H1 (cell line): ENCODE data around the gene IGLL1. TPM values are rescaled to one million over a fixed set of nuclear protein-coding genes. Genes with fewer than 3 reads are reported as not detected.
"Not testable (repeated sequence)": the region's sequence is repeated elsewhere in the genome, so short reads cannot be mapped to it uniquely, and the experiment has no call there.

ENCODE experiments used
- CTCF ChIA-PET: fragments of 300-600 bp; sonication (Branson Sonifier 250); formaldehyde crosslinking; loops from one replicate; lab custom pipeline; 2021; ENCODE audit not compliant: partially characterized antibody; lab: Charles Lee
- POLR2A ChIA-PET: fragments of 300-600 bp; sonication (Branson Sonifier 250); formaldehyde crosslinking; loops from one replicate; lab custom pipeline; 2021; ENCODE audit warnings: inconsistent platforms; ENCODE audit not compliant: partially characterized antibody; lab: Charles Lee
- DNase-seq, 2 experiments: peaks; one replicate each; pipeline versions ENCODE4 v3.0.0 to v3.0.0-alpha.2; 2010 to 2022; ENCODE audit warnings: low spot score in 2 of 2, low read depth in 1 of 2, mixed read lengths in 1 of 2
- FAIRE-seq: peaks from 2 replicates; lab custom pipeline; 2011; peaks lifted over from hg19 to GRCh38; lab: Jason Lieb, UNC
- H2AFZ ChIP-seq: 2 replicates; pipeline ENCODE4 v1.8.1; 2012; ENCODE audit warnings: low read length, inconsistent platforms
- H2AK5ac ChIP-seq: 2 replicates; pipeline ENCODE4 v1.6.1; 2013; ENCODE audit warnings: low read depth, low read length
- H2BK120ac ChIP-seq: replicated peaks from 2 replicates; pipeline ENCODE3; 2013; ENCODE audit warnings: low read depth, low read length, inconsistent platforms
- H2BK12ac ChIP-seq: 2 replicates; pipeline ENCODE4 v1.6.1; 2013; ENCODE audit warnings: low read depth, low read length
- H2BK15ac ChIP-seq: 2 replicates; pipeline ENCODE4 v1.6.1; 2013; ENCODE audit warnings: low read length
- H2BK20ac ChIP-seq: 2 replicates; pipeline ENCODE4 v1.6.1; 2013; ENCODE audit warnings: low read length
- H2BK5ac ChIP-seq: 2 replicates; pipeline ENCODE4 v1.6.1; 2013; ENCODE audit warnings: low read depth, low read length
- H3K14ac ChIP-seq: 2 replicates; pipeline ENCODE4 v1.6.1; 2013; ENCODE audit warnings: inconsistent platforms; ENCODE audit not compliant: insufficient read length
- H3K18ac ChIP-seq: 2 replicates; pipeline ENCODE4 v1.6.1; 2013; ENCODE audit warnings: low read length; ENCODE audit errors: extremely low read depth
- H3K23ac ChIP-seq: 2 replicates; pipeline ENCODE4 v1.6.1; 2013; ENCODE audit warnings: inconsistent platforms; ENCODE audit not compliant: insufficient read length
- H3K23me2 ChIP-seq: 2 replicates; pipeline ENCODE4 v1.6.1; 2013; ENCODE audit warnings: low read depth, low read length
- H3K27ac ChIP-seq: 2 replicates; pipeline ENCODE4 v1.6.1; 2011; ENCODE audit warnings: low read depth, low read length, inconsistent platforms
- H3K27me3 ChIP-seq, 4 experiments: replicated peaks in 1 of 4; 1 replicate in 1 of 4; 2 replicates in 3 of 4; pipeline versions ENCODE4 v1.6.1 to v1.8.1; 2011 to 2013; ENCODE audit warnings: low read length in 3 of 4, mild to moderate bottlenecking in 3 of 4, inconsistent platforms in 2 of 4, mixed read lengths in 2 of 4, moderate library complexity in 1 of 4; ENCODE audit not compliant: control insufficient read depth in 3 of 4, insufficient read depth in 3 of 4; ENCODE audit errors: extremely low read depth in 1 of 4
- H3K36me3 ChIP-seq, 4 experiments: 2 replicates each; pipeline versions ENCODE4 v1.6.1 to v1.8.1; 2011 to 2013; ENCODE audit warnings: mild to moderate bottlenecking in 4 of 4, low read length in 3 of 4, moderate library complexity in 2 of 4, control low read depth in 1 of 4, inconsistent platforms in 1 of 4; ENCODE audit not compliant: insufficient read depth in 4 of 4, control insufficient read depth in 2 of 4
- H3K4ac ChIP-seq: replicated peaks from 2 replicates; pipeline ENCODE3; 2013; ENCODE audit warnings: low read length, low read depth, mixed read lengths, inconsistent platforms; ENCODE audit not compliant: insufficient read length
- H3K4me1 ChIP-seq, 4 experiments: replicated peaks in 1 of 4; 1 replicate in 1 of 4; 2 replicates in 3 of 4; pipeline versions ENCODE4 v1.6.1 to v1.8.1; 2011 to 2013; ENCODE audit warnings: low read length in 3 of 4, inconsistent platforms in 2 of 4, mixed read lengths in 1 of 4; ENCODE audit not compliant: insufficient read depth in 4 of 4, control insufficient read depth in 3 of 4
- H3K4me2 ChIP-seq, 2 experiments: 2 replicates each; pipeline versions ENCODE4 v1.6.1 to v1.8.1; 2011 to 2013; ENCODE audit warnings: low read depth in 2 of 2, low read length in 2 of 2, control low read depth in 1 of 2, inconsistent platforms in 1 of 2, mild to moderate bottlenecking in 1 of 2; ENCODE audit not compliant: insufficient read depth in 1 of 2
- H3K4me3 ChIP-seq, 4 experiments: fragments of 200-600, 300-600 bp in 1 of 4; sonication (generic), shearing (Covaris generic), sonication (Bioruptor Twin) in 1 of 4; 2 replicates each; pipeline versions ENCODE4 v1.5.1 to v1.8.1; 2011 to 2016; ENCODE audit warnings: low read length in 4 of 4, low read depth in 3 of 4, control low read depth in 2 of 4, inconsistent platforms in 2 of 4, mild to moderate bottlenecking in 2 of 4, mixed read lengths in 1 of 4, moderate library complexity in 1 of 4; ENCODE audit not compliant: insufficient read depth in 2 of 4; ENCODE audit errors: extremely low read depth in 1 of 4
- H3K56ac ChIP-seq: replicated peaks from 2 replicates; pipeline ENCODE3; 2013; ENCODE audit warnings: low read depth, mild to moderate bottlenecking, mixed read lengths, low read length, inconsistent platforms; ENCODE audit not compliant: insufficient read length
- H3K79me1 ChIP-seq: 2 replicates; pipeline ENCODE4 v1.6.1; 2013; ENCODE audit warnings: low read depth, low read length, control low read depth
- H3K79me2 ChIP-seq, 2 experiments: 2 replicates each; pipeline versions ENCODE4 v1.6.1 to v1.8.1; 2012 to 2013; ENCODE audit warnings: low read length in 2 of 2, mild to moderate bottlenecking in 2 of 2, inconsistent platforms in 1 of 2; ENCODE audit not compliant: insufficient read depth in 2 of 2, control insufficient read depth in 1 of 2
- H3K9ac ChIP-seq, 4 experiments: replicated peaks in 1 of 4; 1 replicate in 1 of 4; 2 replicates in 3 of 4; pipeline versions ENCODE4 v1.6.1 to v1.8.1; 2011 to 2013; ENCODE audit warnings: low read depth in 3 of 4, low read length in 3 of 4, control low read depth in 2 of 4, mild to moderate bottlenecking in 2 of 4, moderate library complexity in 2 of 4, inconsistent platforms in 1 of 4; ENCODE audit errors: extremely low read depth in 1 of 4
- H3K9me3 ChIP-seq, 2 experiments: 2 replicates each; pipeline versions ENCODE4 v1.6.1 to v1.8.1; 2012 to 2013; ENCODE audit warnings: mild to moderate bottlenecking in 2 of 2, moderate library complexity in 2 of 2, control low read depth in 1 of 2, inconsistent platforms in 1 of 2, low read depth in 1 of 2, low read length in 1 of 2, mixed read lengths in 1 of 2; ENCODE audit not compliant: insufficient read depth in 2 of 2
- H4K20me1 ChIP-seq, 2 experiments: replicated peaks in 1 of 2; 2 replicates each; pipeline versions ENCODE3 to v1.8.1; 2011 to 2013; ENCODE audit warnings: inconsistent platforms in 2 of 2, low read length in 2 of 2, mild to moderate bottlenecking in 1 of 2; ENCODE audit not compliant: insufficient read depth in 2 of 2, control insufficient read depth in 1 of 2
- H4K5ac ChIP-seq: 2 replicates; pipeline ENCODE4 v1.6.1; 2013; ENCODE audit warnings: low read length, low read depth, mixed read lengths, inconsistent platforms; ENCODE audit not compliant: insufficient read length
- H4K8ac ChIP-seq: 2 replicates; pipeline ENCODE4 v1.8.0; 2013; ENCODE audit warnings: mild to moderate bottlenecking, moderate library complexity, low read length, inconsistent platforms; ENCODE audit not compliant: insufficient read depth; ENCODE audit errors: extremely low read depth
- H4K91ac ChIP-seq: replicated peaks from 2 replicates; pipeline ENCODE3; 2013; ENCODE audit warnings: low read length, mixed read lengths, inconsistent platforms; ENCODE audit not compliant: insufficient read length
- CTCF ChIP-seq, 3 experiments: IDR thresholded peaks; 1 replicate in 2 of 3; 2 replicates in 1 of 3; pipeline versions ENCODE4 v1.5.1 to v1.6.1; 2011; ENCODE audit warnings: low read length in 3 of 3, mild to moderate bottlenecking in 3 of 3, inconsistent platforms in 2 of 3, low read depth in 1 of 3, moderate library complexity in 1 of 3; ENCODE audit not compliant: insufficient read depth in 1 of 3; ENCODE audit errors: control extremely low read depth in 1 of 3
- RAD21 ChIP-seq, 2 experiments: IDR thresholded peaks in 1 of 2; conservative IDR thresholded peaks in 1 of 2; 2 replicates each; pipeline ENCODE4 v1.6.1; 2011; ENCODE audit warnings: low read depth in 2 of 2, low read length in 2 of 2, improper control_type of control experiment in 1 of 2, inconsistent platforms in 1 of 2, mild to moderate bottlenecking in 1 of 2, moderate library complexity in 1 of 2
- WGBS, 2 experiments: shearing (Covaris generic) in 1 of 2; methylation state at CpG; one replicate each; pipeline versions ENCODE4 v1.1.6 to v1.1.7; 2013 to 2015; ENCODE audit warnings: low lambda C conversion rate in 2 of 2, mixed read lengths in 2 of 2, inconsistent platforms in 1 of 2, low coverage in 1 of 2, missing lambda C conversion rate in 1 of 2; ENCODE audit not compliant: insufficient replicate concordance in 2 of 2, insufficient coverage in 1 of 2, insufficient read length in 1 of 2; ENCODE audit errors: extremely low coverage in 1 of 2, missing lambda C conversion rate in 1 of 2; 5-methylcytosine and 5-hydroxymethylcytosine counted together
- polyA plus RNA-seq, 7 experiments: library from polyadenylated mRNA; depleted of rRNA in 3 of 7; stranded (reverse) in 5 of 7; unstranded in 2 of 7; fragments of >200 nt in 5 of 7; fragments of 200-250 nt in 2 of 7; gene quantifications; 1 replicate in 5 of 7; 2 replicates in 1 of 7; 4 replicates in 1 of 7; pipeline versions ENCODE4 v1.2.1 to v1.2.3, GENCODE V29; 2011 to 2013; ENCODE audit warnings: missing spikeins in 2 of 7, mixed read lengths in 2 of 7
- total RNA-seq: library from RNA; stranded (reverse); fragmentation: NEBNext Ultra II Directional; extraction: Animal tissue kit (Norgen Biotek cat#: 25700); gene quantifications from 2 replicates; pipeline ENCODE4 v1.2.1, GENCODE V29; 2021

IGLL1 gene
- total and polyA plus RNA-seq, 2 of the 8 experiments (the other 6 are each of a cell fraction or from before 2014, with no cell fraction given) = not detected

- H4K91ac ChIP-seq, H3K4ac ChIP-seq, H4K20me1 ChIP-seq, H2BK20ac ChIP-seq, H3K9ac ChIP-seq, H2BK5ac ChIP-seq, H2BK12ac ChIP-seq, H3K79me2 ChIP-seq, H3K23me2 ChIP-seq, H3K4me1 ChIP-seq, H2BK120ac ChIP-seq, H3K27ac ChIP-seq, H3K36me3 ChIP-seq, H3K4me2 ChIP-seq, H3K79me1 ChIP-seq, H4K5ac ChIP-seq, POLR2A ChIA-PET, H4K8ac ChIP-seq, H3K9me3 ChIP-seq, H3K4me3 ChIP-seq, H2BK15ac ChIP-seq, H3K18ac ChIP-seq, H3K56ac ChIP-seq, H3K14ac ChIP-seq, H2AK5ac ChIP-seq, H3K27me3 ChIP-seq, FAIRE-seq, DNase-seq, H2AFZ ChIP-seq, H3K23ac ChIP-seq: not testable (repeated sequence)
- CTCF ChIA-PET = interaction anchor here (0.7 to 1.5 kb wide), 4 partner anchors 10 to 222 kb away, joined by 3 read pairs; no protein-coding TSS in a partner anchor
- TF ChIP-seq RAD21 (IDR thresholded peaks at IDR 0.05 in 1 of 2, conservative IDR thresholded peaks at IDR 0.05 in 1 of 2; ENCODE audit: low read depth in 2 of 2, low read length in 2 of 2) (peak in 1 of 2 experiments; percentile 39; a peak in 2 of 4 replicates), CTCF (IDR thresholded peaks at IDR 0.05; ENCODE audit: control extremely low read depth in 1 of 3, insufficient read depth in 1 of 3, low read depth in 1 of 3, low read length in 3 of 3) (peak in 2 of 3 experiments; percentile 20 to 29; a peak in 2 of 4 replicates)
- WGBS, 2 experiments = 74% methylated on average over 3 of the region's 3 CpGs; no CpG with 5 or more reads in 1 of the 2 experiments
Observed at GRCh38 chr22:23627401-23628055, 47.4 kb upstream of the IGLL1 start.
